Muscle of arm (tissue), 14 donors: ENCODE measurements around the gene CTNNAL1. TPM values are rescaled to one million over a fixed set of nuclear protein-coding genes. Genes with fewer than 3 reads are reported as not detected.
"Not testable (repeated sequence)": the region's sequence is repeated elsewhere in the genome, so short reads cannot be mapped to it uniquely, and the experiment has no call there.

ENCODE experiments used
- DNase-seq: peaks from one replicate; pipeline ENCODE4 v3.0.0-alpha.2; 2013
- long read RNA-seq, 11 donors: transcript quantifications; one replicate each; lab custom pipeline, GENCODE V29; 2026
- polyA plus RNA-seq, 12 donors: library from polyadenylated mRNA; unstranded; fragments of 120-200 nt; gene quantifications; one replicate each; pipeline ENCODE4 v1.2.1, GENCODE V29; 2013; ENCODE audit not compliant: insufficient read length in 12 of 12

Gene CTNNAL1, protein sequence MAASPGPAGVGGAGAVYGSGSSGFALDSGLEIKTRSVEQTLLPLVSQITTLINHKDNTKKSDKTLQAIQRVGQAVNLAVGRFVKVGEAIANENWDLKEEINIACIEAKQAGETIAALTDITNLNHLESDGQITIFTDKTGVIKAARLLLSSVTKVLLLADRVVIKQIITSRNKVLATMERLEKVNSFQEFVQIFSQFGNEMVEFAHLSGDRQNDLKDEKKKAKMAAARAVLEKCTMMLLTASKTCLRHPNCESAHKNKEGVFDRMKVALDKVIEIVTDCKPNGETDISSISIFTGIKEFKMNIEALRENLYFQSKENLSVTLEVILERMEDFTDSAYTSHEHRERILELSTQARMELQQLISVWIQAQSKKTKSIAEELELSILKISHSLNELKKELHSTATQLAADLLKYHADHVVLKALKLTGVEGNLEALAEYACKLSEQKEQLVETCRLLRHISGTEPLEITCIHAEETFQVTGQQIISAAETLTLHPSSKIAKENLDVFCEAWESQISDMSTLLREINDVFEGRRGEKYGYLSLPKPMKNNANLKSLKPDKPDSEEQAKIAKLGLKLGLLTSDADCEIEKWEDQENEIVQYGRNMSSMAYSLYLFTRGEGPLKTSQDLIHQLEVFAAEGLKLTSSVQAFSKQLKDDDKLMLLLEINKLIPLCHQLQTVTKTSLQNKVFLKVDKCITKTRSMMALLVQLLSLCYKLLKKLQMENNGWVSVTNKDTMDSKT
- 10 to 100 TPM in 11 of 12 donors, not detected in 1; 25.4 to 35.1 (median 31.2) TPM for polyA plus RNA-seq
- long read RNA-seq, donor 1, partial matches to known transcripts = 14 of 22 reads
- long read RNA-seq, donor 1, other reads (novel, unspliced or antisense) = 5 of 22 reads
- long read RNA-seq, donor 2, transcript CTNNAL1-201 (19 exons, 2,490 nt) = major isoform, 14 of 19 reads
- long read RNA-seq, donor 2, partial matches to known transcripts = 5 of 19 reads
- long read RNA-seq, donor 2, other reads (novel, unspliced or antisense) = 0 of 19 reads
- long read RNA-seq, donor 3, partial matches to known transcripts = 0 of 3 reads
- long read RNA-seq, donor 3, other reads (novel, unspliced or antisense) = 0 of 3 reads
- long read RNA-seq, donor 4, partial matches to known transcripts = 0 of 1 reads
- long read RNA-seq, donor 4, other reads (novel, unspliced or antisense) = 0 of 1 reads
- long read RNA-seq, donor 5 = 0 reads
- long read RNA-seq, donor 6, partial matches to known transcripts = 0 of 2 reads
- long read RNA-seq, donor 6, other reads (novel, unspliced or antisense) = 0 of 2 reads
- long read RNA-seq, donor 7, partial matches to known transcripts = 6 of 10 reads
- long read RNA-seq, donor 7, other reads (novel, unspliced or antisense) = 0 of 10 reads
- long read RNA-seq, donor 8, partial matches to known transcripts = 8 of 13 reads
- long read RNA-seq, donor 8, other reads (novel, unspliced or antisense) = 0 of 13 reads
- long read RNA-seq, donor 9 = 0 reads
- long read RNA-seq, donor 10, transcript CTNNAL1-201 (19 exons, 2,490 nt) = major isoform, 5 of 16 reads
- long read RNA-seq, donor 10, partial matches to known transcripts = 10 of 16 reads
- long read RNA-seq, donor 10, other reads (novel, unspliced or antisense) = 0 of 16 reads
- long read RNA-seq, donor 11, partial matches to known transcripts = 10 of 14 reads
- long read RNA-seq, donor 11, other reads (novel, unspliced or antisense) = 0 of 14 reads

DNA sequence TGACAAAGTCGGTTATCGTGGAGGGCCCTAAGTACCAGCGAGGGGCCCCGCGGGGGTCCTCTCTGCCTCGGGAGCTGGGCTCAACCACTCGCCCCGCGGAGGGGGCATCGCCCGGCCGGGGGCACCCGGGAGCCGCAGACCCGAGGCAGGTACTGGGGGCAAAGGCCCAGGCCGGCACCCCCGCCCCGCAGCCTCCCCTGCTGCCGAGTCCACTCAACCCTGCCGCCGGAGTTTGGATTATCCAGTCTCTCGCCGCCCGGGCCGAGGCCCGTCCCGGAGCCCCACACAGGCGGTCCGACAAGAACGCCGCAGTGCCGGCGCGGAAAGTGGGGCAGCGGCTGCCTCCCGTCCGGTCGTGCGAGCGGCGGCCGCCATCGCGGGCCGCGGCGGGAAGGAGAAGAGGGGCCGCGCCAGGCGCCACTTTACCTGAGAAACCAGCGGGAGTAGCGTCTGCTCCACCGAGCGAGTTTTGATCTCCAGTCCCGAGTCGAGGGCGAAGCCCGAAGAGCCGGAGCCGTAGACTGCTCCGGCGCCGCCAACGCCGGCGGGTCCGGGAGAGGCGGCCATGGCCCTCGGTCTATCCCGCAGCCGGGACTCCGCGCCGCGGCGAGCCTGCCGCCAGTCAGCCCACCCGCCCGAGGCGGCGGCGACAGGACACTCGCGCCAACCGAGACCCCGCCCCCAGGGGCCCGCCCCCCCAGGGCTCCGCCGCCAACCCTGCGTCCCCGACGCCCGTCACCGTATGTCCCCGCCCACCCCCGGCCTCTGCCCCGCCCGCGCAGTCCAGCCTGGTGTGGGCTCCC is at the start of gene CTNNAL1:
CTNNAL1 (minus strand) TSS at position 624 of the 803 bp plus-strand sequence; CDS start at position 567, 57 bp downstream.
- DNase-seq = peak; percentile 92

DNA sequence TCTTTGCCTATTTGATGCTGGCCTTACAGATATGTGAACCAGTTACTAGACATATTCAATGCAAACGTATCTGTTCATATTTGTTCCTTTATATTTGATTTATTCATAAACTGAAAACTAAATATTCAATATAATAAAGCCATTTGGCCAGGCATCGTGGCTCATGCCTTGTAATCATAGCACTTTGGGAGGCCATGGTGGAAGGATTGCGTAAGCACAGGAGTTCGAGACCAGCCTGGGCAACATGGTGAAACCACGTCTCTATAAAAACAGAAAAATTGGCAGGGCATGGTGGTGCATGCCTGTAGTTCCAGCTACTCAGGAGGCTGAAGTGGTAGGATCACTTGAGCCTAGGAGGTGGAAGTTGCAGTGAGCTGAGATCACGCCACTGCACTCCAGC is 49.2 kb upstream of the CTNNAL1 start:
- no peak for DNase-seq

DNA sequence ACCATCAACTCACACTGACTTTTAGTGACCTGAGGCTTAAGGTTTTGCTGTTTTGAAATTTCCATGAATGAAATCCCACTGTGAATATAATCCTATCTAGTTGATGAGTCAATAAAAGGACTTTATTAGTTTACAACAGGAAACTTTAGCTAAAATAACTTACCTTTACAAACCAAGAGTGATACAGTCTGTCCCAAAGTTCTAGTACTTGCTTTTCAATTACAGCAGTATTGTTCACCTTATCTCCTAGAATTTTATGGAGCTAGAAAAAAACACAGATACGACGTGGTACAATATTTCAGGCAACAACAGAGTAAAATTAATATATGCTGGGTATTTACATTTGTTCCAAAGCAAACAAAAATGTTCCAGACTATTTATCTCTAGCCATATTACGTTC is 46.9 kb upstream of the CTNNAL1 start:
- DNase-seq = no peak

DNA sequence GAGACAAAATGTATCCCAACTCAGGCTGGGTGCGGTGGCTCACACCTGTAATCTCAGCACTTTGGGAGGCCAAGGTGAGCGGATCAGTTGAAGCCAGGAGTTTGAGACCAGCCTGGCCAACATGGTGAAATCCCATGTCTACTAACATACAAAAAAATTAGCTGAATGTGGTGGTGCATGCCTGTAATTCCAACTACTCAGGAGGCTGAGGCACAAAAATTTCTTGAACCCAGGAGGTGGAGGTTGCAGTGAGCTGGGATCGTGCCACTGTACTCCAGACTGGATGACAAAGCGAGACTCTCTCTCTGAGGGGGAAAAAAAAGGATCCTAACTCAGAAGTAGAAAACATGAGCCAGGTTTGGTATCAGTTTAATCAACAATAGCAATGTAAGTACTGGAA is 39.8 kb upstream of the CTNNAL1 start:
- not testable (repeated sequence) for DNase-seq

DNA sequence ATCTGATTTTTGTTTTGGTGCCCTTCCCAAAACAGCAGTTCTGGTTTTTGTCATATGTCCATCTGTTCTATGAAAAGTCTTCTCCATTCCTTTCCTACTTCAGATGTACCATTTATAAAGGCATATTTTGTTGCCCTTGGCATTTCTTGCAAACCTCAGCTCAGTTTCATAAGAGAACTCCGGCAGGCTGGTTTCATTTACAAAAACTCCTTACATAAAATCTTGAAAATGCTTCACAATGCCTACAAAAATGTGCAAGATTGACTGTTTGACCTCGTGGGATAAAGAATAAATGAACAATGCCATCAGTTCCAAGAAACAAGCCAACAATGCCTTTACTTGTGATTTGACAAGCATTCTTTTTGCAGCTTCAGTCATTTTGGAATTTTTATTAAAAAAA is 39.1 kb upstream of the CTNNAL1 start:
- no peak for DNase-seq

DNA sequence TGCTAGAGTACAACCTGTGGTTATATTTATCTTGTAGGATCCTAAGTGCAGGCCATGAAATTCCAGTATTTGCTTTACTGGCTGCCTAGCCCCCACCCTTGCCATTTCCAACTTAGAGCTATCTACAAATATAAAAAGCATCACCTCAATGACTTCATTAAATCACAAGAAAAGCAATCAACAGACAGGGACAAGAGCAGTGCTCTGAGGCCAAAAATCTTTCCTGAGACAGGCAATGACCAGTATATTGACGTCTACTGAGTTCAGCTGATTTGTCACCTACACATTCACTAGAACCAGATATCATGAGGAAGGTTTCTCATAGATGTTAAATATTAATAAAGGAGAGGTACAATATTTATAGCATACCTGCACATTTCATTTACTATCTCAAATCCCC is 38.4 kb upstream of the CTNNAL1 start:
- DNase-seq = no peak

DNA sequence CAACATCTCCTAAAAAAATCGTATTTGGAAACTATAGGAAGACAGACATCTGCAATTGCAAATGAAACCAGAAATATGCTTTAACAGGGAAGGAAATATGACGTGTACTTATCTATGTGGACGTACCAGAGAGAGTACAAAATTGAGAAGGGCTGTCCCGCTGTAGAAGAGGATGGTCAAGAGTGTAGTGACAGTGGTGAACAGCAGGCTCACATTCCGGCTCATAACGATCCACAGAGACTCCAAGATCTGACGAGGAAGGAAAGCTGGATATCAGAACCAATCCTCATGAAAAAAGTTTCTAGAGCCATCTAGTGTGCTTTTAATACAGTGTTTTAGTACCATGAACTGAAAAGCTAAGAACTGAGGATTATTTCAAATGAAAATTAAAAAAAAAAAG is 37.1 kb upstream of the CTNNAL1 start:
- DNase-seq = no peak

DNA sequence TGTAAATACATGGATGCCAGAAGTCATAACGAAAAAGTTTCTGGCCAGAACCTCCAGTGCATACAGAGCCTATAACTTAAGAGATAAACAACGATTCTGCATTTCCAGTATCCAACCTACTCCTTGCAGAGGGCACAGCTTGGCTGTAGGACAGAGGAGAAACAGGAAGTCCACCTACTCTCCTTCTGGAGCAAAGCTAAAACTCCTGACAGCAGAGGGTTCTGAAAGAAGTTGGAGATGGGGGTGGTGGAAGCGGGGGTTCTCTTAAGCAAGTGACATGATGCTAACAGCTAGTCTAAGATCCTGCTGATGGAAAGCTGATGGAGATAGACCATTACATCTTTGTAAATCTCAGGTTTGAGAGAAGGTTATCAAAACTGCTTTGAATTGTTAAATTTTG is 35.5 kb upstream of the CTNNAL1 start:
- no peak for DNase-seq

DNA sequence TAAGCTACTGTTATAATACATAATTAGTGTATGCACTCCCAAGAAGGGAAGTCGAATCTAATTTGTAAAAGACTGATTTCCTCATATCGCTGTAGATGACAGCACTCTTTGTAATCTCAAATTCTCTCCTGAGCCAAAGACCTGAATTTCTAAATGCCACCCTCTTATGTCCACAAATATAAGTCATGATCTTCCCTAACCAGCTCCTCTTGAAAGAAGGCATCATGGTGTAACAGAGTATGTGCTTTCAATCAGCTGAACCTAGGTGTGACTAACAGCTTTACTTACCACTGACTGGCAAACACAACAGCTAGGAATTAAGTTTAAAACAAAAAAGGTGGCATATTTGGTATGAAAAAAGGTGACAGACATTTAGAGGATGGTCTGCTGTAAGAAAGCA is 34.0 kb upstream of the CTNNAL1 start:
- no peak for DNase-seq

DNA sequence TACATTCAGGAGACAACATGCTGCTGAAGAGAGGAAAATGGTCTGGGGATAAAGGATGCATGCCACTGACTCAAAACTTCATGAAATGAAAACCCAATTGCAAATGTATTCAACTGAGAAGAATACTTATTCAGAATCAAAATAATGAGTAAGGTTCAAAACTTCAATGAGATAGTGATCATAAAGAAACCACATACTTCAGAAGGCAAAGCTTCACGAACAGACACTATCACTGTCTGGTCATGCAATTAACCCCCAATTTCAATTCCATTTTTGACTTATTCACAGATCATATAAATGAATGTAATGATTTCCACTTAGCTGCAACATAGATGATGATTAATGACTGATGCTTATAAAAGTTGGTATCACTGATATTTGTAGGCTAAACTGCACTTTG is 33.0 kb upstream of the CTNNAL1 start:
- no peak for DNase-seq

DNA sequence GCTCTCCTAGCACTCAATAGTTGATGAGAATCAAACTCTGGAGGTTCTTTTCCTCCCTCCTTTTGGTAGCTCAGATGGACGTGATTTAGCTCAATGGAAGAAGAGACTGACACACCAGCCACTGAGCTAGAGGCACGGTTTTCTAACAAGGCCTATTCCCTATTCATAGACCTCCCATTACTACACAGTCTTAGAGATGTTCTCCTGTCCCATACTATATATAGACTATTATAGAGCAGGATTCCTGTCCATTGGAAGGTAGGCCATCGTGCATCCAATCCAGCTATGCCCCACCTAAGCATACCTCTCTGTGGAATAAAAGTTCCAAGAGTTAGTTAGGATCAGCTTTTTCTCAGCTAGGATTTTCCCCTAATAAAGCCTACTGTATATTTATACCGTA is 30.3 kb upstream of the CTNNAL1 start:
- no peak for DNase-seq

DNA sequence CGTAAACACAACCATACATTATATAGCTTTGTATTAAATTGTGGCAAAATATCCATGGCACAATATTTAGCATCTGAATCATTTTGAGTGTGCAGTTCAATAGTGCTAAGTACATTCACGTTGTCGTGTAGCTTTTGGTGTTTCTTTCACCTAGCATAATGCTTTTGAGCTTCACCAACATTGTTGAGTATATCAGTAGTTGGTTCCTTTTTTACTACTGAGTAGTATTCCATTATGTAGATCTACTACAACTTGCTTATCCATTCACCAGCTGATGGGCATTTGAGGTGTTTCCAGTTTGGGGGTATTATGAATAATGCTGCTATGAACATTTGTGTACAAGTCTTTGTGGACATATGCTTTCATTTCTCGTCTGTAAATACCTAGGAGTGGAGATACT is 27.3 kb upstream of the CTNNAL1 start:
- no peak for DNase-seq

DNA sequence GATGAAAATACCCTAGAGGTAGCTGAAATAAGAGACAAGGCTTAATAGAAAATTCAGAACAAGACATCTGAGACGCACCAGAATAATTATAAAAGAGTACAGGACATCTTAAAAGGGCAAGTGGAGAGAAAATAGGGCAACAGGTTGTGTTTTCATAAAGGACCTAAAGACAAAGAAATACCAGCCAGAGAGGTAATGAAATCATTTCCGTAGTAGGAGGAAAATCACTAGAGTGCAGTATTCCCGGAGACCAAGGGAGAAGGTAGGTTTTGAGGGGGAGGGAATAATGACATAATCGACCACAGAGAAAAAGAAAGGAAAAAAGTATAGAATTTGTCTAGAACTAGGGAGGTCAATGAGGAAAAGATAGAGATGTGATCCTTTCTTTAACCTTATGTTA is 26.2 kb upstream of the CTNNAL1 start:
- no peak for DNase-seq

DNA sequence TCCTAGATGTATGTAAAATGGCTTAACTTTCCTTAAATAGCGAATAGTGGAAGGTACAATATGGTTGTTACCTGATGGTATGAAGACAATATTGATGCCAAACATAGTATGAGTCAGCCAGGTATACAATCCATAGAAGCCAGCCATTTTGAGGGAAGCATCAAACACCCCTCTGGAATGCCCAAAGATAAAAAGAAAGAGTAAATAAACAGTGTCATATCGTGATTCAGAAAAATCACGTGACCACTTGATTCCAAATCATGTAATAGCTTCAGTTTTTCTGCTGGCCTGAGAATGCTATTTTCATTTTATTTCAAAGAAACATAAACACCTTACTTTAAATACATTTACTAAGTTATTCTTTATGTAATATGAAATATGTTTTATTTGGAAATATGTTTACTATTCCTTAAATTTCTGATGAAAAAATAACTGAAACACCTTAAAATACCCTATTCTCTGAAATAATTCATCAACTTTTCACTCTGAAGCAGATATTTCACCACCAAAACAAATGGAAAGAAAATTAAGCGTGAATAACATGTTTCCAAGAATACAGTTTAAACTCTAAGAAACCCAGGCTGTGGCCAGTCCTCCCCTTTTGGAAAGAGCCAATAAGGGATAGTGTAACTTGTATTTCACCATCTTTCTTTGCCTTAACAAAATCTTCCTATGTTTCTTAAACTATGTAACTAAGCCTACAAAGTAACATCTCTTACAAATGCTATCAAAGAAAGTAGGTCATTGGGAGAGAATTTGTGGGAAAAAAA is 24.8 kb upstream of the CTNNAL1 start:
- DNase-seq = no peak

DNA sequence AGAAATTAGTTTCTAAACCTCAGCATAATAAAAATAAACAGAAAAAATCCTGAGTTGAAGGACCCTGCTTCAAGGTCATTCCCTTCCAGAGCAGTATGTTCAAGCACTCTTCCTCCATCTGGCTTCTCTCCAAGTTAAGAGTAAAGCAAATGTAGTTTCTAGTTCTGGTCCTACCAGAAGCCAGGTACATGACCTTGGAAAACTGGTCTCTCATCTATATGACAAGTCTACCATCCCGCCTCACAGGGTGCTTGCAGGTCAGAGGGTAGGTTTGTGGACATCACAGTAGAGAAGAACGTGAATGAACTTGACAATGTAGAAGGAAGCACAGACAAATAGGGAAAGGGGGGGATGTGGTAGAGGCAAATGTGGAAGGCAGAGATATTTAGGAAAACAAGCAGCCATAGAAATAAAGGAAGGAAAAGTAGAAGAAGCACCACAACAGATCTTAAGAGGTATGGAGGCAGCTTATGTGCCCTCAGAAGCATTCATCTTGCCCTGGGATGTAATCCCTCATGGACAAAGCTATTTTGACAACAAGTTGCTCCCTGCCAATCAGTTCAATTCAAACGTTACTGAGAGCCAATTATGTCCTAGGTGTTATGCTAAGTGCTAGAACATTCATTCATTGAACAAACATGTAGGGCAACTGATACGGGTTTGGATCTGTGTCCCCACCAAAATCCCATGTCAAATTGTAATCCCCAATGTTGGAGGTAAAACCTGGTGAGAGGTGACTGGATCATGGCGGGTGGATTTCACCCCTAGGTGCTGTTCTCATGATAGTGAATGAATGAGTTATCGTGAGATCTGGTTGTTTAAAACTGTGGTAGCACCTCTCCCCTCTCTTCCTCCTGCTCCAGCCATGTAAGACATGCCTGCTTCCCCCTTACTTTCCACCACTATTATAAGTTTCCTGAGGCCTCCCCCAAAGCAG is 23.7 kb upstream of the CTNNAL1 start:
- DNase-seq = no peak

DNA sequence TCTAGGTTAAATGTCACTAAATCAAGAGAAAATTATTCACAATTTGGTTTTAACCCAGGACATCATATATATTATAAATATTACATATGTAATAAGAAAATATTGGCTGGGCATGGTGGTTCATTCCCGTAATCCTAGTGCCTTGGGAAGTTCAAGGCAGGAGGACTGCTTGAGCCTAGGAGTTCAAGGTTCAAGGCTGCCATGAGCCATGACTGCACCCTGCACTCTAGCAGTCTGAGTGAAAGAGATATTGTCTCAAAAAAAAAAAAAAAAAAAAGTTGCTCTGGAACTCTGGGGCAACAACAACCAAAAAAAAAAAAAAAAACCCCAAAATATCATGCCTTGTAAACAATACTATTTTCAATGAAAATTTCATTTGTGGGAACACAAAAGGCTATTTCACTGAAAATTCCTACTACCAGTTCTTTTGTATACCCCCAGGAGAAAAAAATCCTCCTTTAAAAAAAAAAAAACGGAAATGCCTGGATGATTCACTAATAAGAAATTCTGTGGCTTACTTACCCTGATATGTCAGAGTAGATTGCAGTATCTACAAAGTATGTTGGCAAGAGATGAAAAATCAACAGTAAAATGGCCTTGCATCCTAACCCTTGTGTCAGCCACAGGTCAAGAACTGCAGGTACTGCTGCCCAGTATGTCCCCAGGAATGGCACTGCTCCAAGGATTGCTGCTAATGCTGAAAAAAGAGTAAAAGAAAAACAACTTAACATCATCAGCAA is 22.6 kb upstream of the CTNNAL1 start:
- no peak for DNase-seq

DNA sequence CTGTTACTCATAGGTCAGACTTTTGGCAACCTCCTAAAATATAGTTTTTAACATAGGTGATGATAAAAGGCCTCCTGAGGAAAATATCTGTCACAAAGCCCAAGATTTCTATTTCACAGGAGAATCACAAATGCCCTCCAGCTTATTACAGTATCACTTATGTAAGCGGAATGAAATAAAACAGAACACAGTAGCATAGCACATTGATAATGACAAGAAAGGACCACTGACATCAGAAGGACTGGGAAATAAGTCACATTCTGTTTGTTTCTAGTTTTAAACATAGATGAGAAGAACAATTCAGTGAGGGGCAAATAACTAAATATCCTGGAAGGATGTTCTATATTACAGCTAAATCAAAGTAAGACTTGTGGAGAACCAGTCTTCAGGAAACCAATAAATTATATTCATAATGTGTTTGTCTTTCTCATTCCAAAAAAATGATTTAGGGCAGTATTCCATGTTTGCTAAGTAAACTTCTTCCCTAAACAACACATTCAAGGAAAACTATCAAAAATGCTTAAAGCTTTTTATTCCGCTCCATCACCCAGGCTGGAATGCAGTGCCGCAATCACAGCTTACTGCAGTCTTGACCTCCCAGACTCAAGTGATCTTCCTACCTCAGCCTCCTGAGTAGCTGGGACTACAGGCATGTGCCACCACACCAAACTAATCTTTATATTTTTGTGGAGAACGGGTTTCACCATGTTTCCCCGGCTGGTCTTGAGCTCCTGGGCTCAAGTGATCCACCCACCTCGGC is 20.8 kb upstream of the CTNNAL1 start:
- DNase-seq = no peak
